Activated CD4-positive, alpha-beta memory T cell treated with anti-CD3 and anti-CD28 coated beads for 36 hours (primary cell): ENCODE measurements around the gene SAP30L. TPM values are rescaled to one million over a fixed set of nuclear protein-coding genes. Genes with fewer than 3 reads are reported as not detected.
A peak's percentile ranks its signal among the peaks of the same experiment; 100 is the strongest.

ENCODE experiments used
- CTCF ChIA-PET: fragments of 350-600 bp; sonication (Branson Sonifier 250); formaldehyde crosslinking; loops from one replicate; lab custom pipeline; 2021; ENCODE audit warnings: antibody characterized with exemption, inconsistent platforms; lab: Charles Lee
- POLR2A ChIA-PET: fragments of 350-600 bp; sonication (Branson Sonifier 250); formaldehyde crosslinking; loops from one replicate; lab custom pipeline; 2021; ENCODE audit warnings: antibody characterized with exemption; lab: Charles Lee
- DNase-seq: peaks from one replicate; pipeline ENCODE4 v3.0.0-alpha.2; 2020
- H3K27ac Mint-ChIP-seq: one replicate; pipeline ENCODE4 v1.8.0; 2021; ENCODE audit warnings: mixed read lengths
- H3K27me3 Mint-ChIP-seq: one replicate; pipeline ENCODE4 v1.8.0; 2021; ENCODE audit warnings: mixed read lengths
- H3K36me3 Mint-ChIP-seq: one replicate; pipeline ENCODE4 v1.8.0; 2021; ENCODE audit warnings: mixed read lengths
- H3K4me1 Mint-ChIP-seq: one replicate; pipeline ENCODE4 v1.8.0; 2021; ENCODE audit warnings: low read depth, mixed read lengths
- H3K4me3 Mint-ChIP-seq: one replicate; pipeline ENCODE4 v1.8.0; 2021; ENCODE audit warnings: mild to moderate bottlenecking, mixed read lengths
- H3K9me3 Mint-ChIP-seq: one replicate; pipeline ENCODE4 v1.8.0; 2021; ENCODE audit warnings: mixed read lengths
- intact Hi-C: fragments of 100-400 bp; cut with micrococcal nuclease; formaldehyde crosslinking; loops from one replicate; pipeline ENCODE4 v1.15.1; 2023
- total RNA-seq, 2 experiments: library from RNA; stranded (reverse); gene quantifications; one replicate each; pipeline ENCODE4 v1.2.3, GENCODE V29; 2021

SAP30L gene
- total RNA-seq, 2 experiments from 2014 or later: 32.0 to 34.2 TPM

DNA sequence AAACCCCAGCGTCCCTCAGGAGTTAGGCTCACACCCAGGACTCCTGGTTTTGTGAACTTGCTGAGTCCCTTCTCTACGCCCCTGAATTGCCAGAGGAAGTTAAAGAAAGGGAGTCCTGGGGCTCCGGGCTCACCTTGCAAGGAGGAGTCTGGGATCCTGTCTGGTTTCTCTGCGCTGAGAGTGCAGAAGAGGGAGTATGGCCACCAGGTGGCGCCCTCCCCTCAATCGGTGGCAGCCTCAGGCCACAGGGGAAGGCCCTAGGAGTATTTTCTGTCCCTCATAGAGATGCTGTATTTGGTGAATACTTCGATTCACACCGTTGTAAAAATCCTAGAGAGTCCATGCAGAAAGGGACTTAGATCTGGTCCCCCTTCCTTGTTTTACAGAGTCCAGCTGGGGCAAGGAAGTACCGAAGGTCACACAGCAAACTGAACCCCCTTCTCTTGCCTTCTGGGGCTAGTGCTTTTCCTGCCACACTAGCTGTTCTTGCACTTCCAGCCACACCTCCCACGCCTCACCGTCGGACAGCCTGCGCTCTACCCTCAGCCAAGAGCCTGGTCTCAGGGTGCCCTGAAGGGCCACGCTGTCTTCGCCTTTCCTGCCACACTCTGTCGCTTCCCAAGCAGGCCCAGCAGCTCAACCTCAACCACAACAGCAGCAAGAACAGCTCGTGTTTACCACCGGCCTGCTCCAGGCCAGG is 22.0 kb downstream of the SAP30L start:
- H3K9me3 Mint-ChIP-seq: no peaks in the 10 kb centered on the region
- CTCF ChIA-PET: interaction anchor here (0.6 to 6.6 kb wide), 27 partner anchors 7 to 917 kb away, joined by 3 to 89 read pairs (median 4); no protein-coding TSS in a partner anchor
- peak; percentile 84 for DNase-seq
- peaks cover 35% of the 10 kb centered on the region for H3K27me3 Mint-ChIP-seq
- H3K36me3 Mint-ChIP-seq: no peaks in the 10 kb centered on the region
- POLR2A ChIA-PET: no interaction called here
- H3K4me1 Mint-ChIP-seq: peaks cover 6% of the 10 kb centered on the region
- no peak overlapping the region for H3K4me3 Mint-ChIP-seq
- intact Hi-C loops: loop anchor here (1.0 to 5.0 kb wide), 4 partner anchors 142 to 496 kb away; no protein-coding TSS in a partner anchor
- no peak overlapping the region for H3K27ac Mint-ChIP-seq

DNA sequence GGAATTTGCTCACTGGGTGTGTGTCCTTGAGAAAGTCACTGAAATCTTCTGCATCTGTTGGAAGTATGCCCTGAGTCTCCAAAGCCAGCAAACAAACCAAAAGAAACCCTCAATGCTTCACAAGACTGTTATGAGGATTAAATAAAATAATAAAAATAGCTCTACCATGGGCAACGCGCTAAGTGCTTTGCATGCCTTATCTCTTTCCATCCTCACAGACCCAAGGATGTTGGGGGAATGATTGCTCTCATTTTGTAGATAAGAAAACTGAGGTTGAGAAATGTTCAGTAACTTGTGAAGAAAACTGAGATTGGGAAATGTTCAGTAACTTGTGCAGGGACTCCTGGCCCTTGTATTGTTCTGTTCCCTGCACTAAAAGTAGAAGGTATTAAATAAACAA is 24.3 kb downstream of the SAP30L start:
- Mint-ChIP-seq H3K27ac (no peak overlapping the region), H3K36me3 (no peaks in the 10 kb centered on the region), H3K9me3 (no peaks in the 10 kb centered on the region), H3K27me3 (peaks cover 54% of the 10 kb centered on the region), H3K4me1 (peaks cover 27% of the 10 kb centered on the region), H3K4me3 (no peak overlapping the region)
- ChIA-PET POLR2A (no interaction called here), CTCF (interaction anchor here (6.6 kb wide), 1 partner anchor 139 kb away, joined by 89 read pairs; no protein-coding TSS in a partner anchor)
- intact Hi-C loops: no loop called here
- no peak for DNase-seq

DNA sequence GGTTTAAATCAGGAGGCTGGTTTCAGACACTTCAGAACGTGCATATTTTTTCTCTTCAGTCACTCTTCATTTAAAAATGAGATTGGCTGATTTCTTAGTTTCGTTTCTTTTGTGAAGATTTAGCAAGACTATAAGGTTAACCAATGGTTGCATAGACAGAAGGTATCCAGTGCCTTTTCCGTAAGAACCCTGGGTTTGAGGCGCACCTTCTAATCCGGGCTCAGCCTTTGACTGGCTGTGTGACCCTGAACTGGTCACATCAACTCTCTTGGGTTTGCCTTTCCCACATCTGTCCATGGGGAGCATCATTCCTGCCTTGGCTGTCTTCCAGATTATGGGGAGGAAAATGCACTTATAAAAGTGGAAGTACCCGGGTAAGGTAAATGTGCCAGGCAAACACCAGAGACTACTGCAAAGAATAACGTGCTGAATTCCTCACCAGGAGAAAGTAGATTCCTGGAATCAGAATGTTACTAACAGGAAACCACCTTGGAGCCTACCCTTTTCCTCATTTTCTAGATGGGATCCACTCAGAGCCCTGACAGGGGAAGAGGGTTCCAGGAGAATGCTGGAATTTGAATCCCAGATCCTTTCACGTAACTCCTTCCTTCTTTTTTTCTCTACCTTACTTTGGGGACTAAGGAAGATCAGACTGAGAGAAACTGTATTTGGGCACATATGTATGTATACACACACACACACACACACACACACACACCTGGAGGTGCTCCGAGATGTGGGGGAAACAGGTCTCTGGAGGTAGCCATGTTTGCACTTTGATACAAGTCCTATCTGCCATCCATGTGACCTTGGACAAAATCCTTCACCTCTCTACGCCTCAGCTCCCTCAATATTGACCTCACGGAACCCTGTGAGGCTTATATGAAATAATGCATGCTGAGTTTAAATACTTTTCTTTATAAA is 25.4 kb downstream of the SAP30L start:
- Mint-ChIP-seq H3K27ac (no peak overlapping the region), H3K27me3 (peaks cover 62% of the 10 kb centered on the region), H3K36me3 (no peaks in the 10 kb centered on the region)

DNA sequence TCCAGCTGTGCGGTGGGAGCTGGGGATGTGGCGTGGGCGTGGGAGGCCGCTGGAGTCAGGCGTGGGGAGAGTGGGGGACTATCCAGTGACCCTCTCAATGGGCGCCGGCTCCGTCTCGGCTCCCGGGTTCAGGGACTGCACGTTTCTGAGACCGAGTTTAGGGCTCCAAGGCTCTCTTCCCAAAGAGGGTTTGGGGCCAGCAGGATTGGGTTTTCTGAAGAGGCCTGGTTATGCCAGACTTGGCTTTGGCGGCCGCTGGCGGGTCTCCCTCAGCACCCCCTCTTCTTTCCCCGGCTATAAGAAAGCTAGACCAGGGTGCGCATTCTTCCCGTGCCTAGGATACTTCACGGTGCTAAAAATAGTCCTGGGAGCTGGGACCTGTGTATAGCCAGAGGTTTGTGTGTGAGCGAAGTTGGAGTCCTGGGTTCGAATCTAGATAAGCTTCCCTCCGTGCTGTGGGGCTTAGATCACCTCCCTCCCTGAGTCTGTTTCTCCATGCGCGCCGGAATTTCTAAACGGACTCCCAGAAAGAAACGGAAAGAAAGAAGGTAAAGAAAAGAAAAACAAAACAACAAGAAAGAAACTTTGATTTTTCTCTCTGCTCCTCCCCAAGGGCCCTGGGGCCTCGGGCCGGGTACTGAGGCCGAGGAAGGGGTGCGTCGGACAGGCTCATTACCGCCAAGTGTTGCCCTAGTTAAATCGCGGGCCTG is 27.2 kb downstream of the SAP30L start:
- ChIA-PET POLR2A (no interaction called here), CTCF (no interaction called here)
- intact Hi-C loops: no loop called here
- no peaks in the 10 kb centered on the region for H3K9me3 Mint-ChIP-seq
- no peaks in the 10 kb centered on the region for H3K36me3 Mint-ChIP-seq
- H3K27me3 Mint-ChIP-seq: peaks cover 73% of the 10 kb centered on the region
- DNase-seq: peak; percentile 15
- H3K27ac Mint-ChIP-seq: no peak overlapping the region
- H3K4me3 Mint-ChIP-seq: no peak overlapping the region
- peaks cover 47% of the 10 kb centered on the region for H3K4me1 Mint-ChIP-seq

More for the DNA sequence above, 25.4 kb downstream of the SAP30L start:
- DNase-seq: no peak
- intact Hi-C loops: no loop called here
- Mint-ChIP-seq H3K9me3 (no peaks in the 10 kb centered on the region), H3K4me1 (peaks cover 33% of the 10 kb centered on the region), H3K4me3 (no peak overlapping the region)
- POLR2A ChIA-PET: no interaction called here
- CTCF ChIA-PET: interaction anchor here (6.6 kb wide), 1 partner anchor 138 kb away, joined by 89 read pairs; no protein-coding TSS in a partner anchor

DNA sequence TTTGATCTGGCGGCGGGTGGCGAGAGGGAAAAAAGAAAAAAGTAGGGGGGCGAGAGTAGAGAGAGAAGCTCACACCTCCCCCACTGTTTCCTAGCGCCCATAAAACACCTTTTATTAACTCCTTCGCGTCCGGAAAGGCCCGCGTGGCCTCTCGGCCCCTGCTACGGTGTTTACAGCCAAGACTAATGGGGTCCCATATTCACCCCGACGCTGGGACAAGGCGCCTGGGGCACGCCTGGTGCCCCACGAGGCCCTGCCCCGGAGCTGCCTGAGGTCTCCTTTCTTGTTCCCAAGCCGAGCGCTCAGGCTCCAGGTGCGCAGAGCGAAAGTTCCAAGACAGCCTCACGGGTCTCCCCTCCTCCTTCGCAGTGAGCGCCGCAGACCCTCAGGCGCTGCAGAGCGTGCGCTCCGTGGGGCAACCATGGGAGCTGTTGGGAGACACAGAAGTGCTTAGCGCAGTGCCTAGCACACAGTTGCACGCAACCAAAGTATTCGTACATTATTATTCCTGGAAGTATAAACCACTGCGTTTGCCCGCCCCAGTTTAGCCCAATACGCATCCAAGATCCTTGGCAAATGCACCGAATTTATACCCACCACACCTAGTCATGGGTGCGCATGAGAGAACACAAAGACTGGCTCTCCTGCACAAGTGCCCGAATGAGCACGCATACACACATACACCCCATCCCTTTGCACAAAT is 27.9 kb downstream of the SAP30L start:
- DNase-seq: no peak
- H3K27ac Mint-ChIP-seq: no peak overlapping the region
- no peaks in the 10 kb centered on the region for H3K36me3 Mint-ChIP-seq
- POLR2A ChIA-PET: interaction anchor here (0.6 kb wide), 1 partner anchor 15 kb away, joined by 5 read pairs; no protein-coding TSS in a partner anchor
- intact Hi-C loops: loop anchor here (1.0 kb wide), 1 partner anchor 10 kb away; no protein-coding TSS in a partner anchor
- no peak overlapping the region for H3K4me3 Mint-ChIP-seq
- H3K27me3 Mint-ChIP-seq: peaks cover 72% of the 10 kb centered on the region
- H3K9me3 Mint-ChIP-seq: no peaks in the 10 kb centered on the region
- H3K4me1 Mint-ChIP-seq: peaks cover 48% of the 10 kb centered on the region
- CTCF ChIA-PET: interaction anchor here (1.1 kb wide), 1 partner anchor 138 kb away, joined by 3 read pairs; no protein-coding TSS in a partner anchor

DNA sequence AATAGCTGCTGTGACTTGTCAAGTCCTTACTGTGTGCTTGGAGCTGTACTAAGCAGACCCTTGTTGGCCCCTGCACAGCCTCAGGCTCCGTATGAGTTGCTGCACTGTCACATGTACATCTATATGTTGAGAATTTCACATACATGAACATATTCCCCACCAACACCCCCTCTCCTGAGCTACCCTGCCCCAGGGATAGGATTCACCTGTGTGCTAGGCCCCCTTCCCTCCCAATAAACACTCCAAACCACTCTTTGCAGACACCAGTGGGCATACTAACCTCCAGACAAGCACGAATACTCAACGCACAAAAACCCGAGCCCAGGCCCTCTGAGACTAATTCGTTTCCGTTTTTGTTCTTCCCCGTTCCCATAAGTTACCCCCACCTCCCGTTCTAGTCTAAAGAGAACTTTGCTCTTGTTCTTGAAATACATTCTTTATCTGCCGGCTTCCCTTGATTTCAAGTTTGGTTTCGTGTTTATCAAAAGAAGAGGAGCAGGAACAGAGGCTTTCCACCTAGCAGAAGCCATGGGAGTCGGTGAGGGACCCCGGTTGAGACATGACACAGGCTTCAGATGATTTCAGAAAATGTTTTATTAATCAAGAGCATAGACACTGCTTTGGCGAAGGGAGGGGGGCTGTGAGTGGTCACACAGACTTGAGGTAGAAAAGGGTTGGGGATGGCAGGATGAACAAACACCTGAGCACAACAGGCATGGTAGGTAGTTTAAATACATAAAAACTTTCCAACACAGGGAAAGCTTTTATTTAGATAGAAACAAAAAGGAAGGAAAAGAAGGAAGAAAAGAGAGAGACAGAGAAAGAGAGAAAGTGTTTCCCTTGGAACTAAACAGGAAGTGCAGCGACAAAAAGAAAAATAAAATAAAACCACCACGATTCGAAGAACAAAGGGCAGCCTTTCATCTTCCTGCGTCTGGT is 28.9 kb downstream of the SAP30L start:
- peaks cover 76% of the 10 kb centered on the region for H3K27me3 Mint-ChIP-seq
- ChIA-PET CTCF (interaction anchor here (1.1 to 1.2 kb wide), 2 partner anchors 24 to 137 kb away, joined by 3 read pairs; no protein-coding TSS in a partner anchor), POLR2A (interaction anchor here (0.6 to 0.8 kb wide), 2 partner anchors 10 to 16 kb away, joined by 3 to 5 read pairs; no protein-coding TSS in a partner anchor)
- peaks cover 54% of the 10 kb centered on the region for H3K4me1 Mint-ChIP-seq
- H3K36me3 Mint-ChIP-seq: no peaks in the 10 kb centered on the region
- no peaks in the 10 kb centered on the region for H3K9me3 Mint-ChIP-seq
- no peak overlapping the region for H3K4me3 Mint-ChIP-seq
- DNase-seq: no peak
- no peak overlapping the region for H3K27ac Mint-ChIP-seq
- intact Hi-C loops: loop anchor here (1.0 kb wide), 1 partner anchor 9 kb away; no protein-coding TSS in a partner anchor

DNA sequence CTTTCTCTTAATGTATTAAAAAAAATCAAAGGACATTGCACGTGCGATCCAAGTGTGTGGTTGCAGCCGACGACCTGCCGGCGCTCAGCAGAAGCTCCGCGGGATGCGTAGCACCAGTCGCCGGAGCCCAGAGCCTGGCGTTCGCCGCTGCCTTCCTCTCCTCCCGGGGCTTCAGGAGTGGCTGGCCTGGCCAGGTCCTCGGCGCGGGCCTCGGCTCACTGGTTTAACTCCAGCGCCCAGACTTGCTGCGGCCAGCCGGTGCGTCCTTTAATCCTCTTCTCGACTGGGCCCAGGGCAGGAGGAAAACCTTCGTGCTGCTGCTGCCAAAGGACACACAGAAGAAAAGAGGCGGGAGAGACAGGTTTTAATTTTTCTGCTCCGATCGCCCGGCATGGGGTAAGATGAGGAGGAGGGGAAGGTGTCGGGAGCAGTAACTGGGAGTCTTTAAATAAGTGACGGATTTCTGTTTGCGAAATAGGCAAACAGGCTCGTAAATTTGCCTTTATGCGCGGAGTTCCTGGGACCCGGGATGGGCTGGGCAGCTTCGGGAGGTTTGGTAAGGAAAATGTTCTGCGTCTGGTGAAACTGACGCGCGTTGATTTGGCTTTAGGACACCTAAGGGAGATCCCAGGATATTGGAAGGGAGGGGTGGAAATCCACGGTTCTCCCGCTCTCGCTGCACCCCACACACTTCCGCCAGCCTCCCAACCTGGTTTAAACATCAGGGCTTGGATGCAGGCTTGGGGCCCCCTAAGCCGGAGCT is 30.0 kb downstream of the SAP30L start:
- no peak overlapping the region for H3K27ac Mint-ChIP-seq
- H3K4me3 Mint-ChIP-seq: no peak overlapping the region
- intact Hi-C loops: no loop called here
- no peak for DNase-seq
- peaks cover 54% of the 10 kb centered on the region for H3K4me1 Mint-ChIP-seq
- ChIA-PET POLR2A (interaction anchor here (0.8 kb wide), 1 partner anchor 9 kb away, joined by 3 read pairs; no protein-coding TSS in a partner anchor), CTCF (interaction anchor here (1.2 kb wide), 1 partner anchor 26 kb away, joined by 3 read pairs; no protein-coding TSS in a partner anchor)
- H3K36me3 Mint-ChIP-seq: no peaks in the 10 kb centered on the region
- no peaks in the 10 kb centered on the region for H3K9me3 Mint-ChIP-seq
- peaks cover 74% of the 10 kb centered on the region for H3K27me3 Mint-ChIP-seq

DNA sequence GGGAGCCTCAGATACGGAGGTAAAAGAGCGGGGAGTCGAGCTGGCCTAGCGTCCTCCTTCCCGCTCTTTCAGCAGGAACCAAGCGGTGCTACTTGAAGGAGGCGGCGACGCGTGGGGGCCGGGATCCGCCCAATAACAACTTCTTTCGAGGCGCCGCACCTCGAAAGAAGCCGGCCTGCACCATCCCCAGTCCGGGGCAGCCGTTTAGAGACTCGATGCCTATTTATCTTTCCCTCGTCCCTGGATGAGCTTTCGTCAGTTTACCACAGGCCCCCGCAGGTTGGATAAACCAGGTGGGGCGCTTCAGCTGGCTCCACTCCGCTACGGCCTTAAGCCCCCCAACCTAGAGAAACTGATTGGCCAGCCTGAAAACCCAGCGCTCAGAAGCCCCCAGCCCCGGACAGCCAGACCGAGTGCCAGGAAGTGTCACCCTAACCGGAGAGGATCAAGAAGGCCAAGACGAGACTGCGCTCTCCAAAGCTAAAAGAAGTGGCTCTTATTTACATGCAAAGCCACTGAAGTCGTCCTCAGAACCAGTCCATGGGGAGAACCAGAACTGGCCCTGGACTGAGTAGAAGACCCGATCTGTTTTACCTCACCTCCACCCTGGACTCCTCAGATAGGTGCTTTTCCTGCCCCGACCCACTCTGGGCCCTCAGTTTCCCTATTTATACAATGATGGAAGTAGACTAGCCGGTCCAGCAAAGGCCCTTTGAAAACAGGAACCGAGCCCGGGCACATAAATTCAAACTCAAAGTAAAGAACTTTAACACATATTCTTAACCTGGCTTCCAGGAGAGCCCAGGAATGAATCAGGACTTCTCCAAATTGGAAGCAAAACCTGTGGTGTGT is 30.8 kb downstream of the SAP30L start:
- H3K27me3 Mint-ChIP-seq: peaks cover 74% of the 10 kb centered on the region
- H3K27ac Mint-ChIP-seq: no peak overlapping the region
- intact Hi-C loops: no loop called here
- no peak overlapping the region for H3K4me3 Mint-ChIP-seq
- no peaks in the 10 kb centered on the region for H3K36me3 Mint-ChIP-seq
- peaks cover 50% of the 10 kb centered on the region for H3K4me1 Mint-ChIP-seq
- POLR2A ChIA-PET: no interaction called here
- DNase-seq: no peak
- CTCF ChIA-PET: interaction anchor here (1.0 kb wide), 1 partner anchor 8 kb away, joined by 4 read pairs; no protein-coding TSS in a partner anchor
- H3K9me3 Mint-ChIP-seq: no peaks in the 10 kb centered on the region
